HG03066 (cell line): ENCODE results near the gene WNT6.

Source experiments
- ATAC-seq: cut with Tn5 transposase; IDR thresholded peaks from one replicate; pipeline ENCODE4 v1.9.1; 2021; ENCODE audit warnings: low read depth; ENCODE audit not compliant: unreplicated experiment

Gene WNT6

GRCh38 chr2:218859556-218859987, at the start of gene WNT6:
TSS of gene WNT6 (plus strand) at chr2:218859805. CDS start at chr2:218860038, 233 bp downstream.
- ATAC-seq, result no peak

- no peak for ATAC-seq
Measured at GRCh38 chr2:218810256-218810655, 49.3 kb upstream of the WNT6 start.

- no peak for ATAC-seq
Measured at GRCh38 chr2:218811382-218811781, 48.2 kb upstream of the WNT6 start.

GRCh38 chr2:218812096-218812815, 47.3 kb upstream of the WNT6 start:
- no peak for ATAC-seq

- ATAC-seq, result no peak
Measured at GRCh38 chr2:218812861-218813260, 46.7 kb upstream of the WNT6 start.

- no peak for ATAC-seq
Measured at GRCh38 chr2:218813771-218814460, 45.7 kb upstream of the WNT6 start.

- ATAC-seq, result no peak
Measured at GRCh38 chr2:218814540-218815243, 44.9 kb upstream of the WNT6 start.

GRCh38 chr2:218815244-218815637, 44.4 kb upstream of the WNT6 start:
- no peak for ATAC-seq

GRCh38 chr2:218815649-218816048, 44.0 kb upstream of the WNT6 start:
- no peak for ATAC-seq

- ATAC-seq, result no peak
Measured at GRCh38 chr2:218816561-218817011, 43.0 kb upstream of the WNT6 start.

GRCh38 chr2:218819093-218819492, 40.5 kb upstream of the WNT6 start:
- ATAC-seq, result no peak

- ATAC-seq, result no peak
Measured at GRCh38 chr2:218820746-218821369, 38.7 kb upstream of the WNT6 start.

GRCh38 chr2:218821605-218822211, 37.9 kb upstream of the WNT6 start:
- ATAC-seq, result no peak

- no peak for ATAC-seq
Measured at GRCh38 chr2:218822622-218823021, 37.0 kb upstream of the WNT6 start.

GRCh38 chr2:218823196-218823855, 36.3 kb upstream of the WNT6 start:
- no peak for ATAC-seq

GRCh38 chr2:218824004-218824403, 35.6 kb upstream of the WNT6 start:
- no peak for ATAC-seq

GRCh38 chr2:218826791-218827190, 32.8 kb upstream of the WNT6 start:
- ATAC-seq, result no peak

GRCh38 chr2:218827701-218828476, 31.7 kb upstream of the WNT6 start:
- ATAC-seq, result no peak

GRCh38 chr2:218828477-218828778, 31.2 kb upstream of the WNT6 start:
- no peak for ATAC-seq
